ENCODE data around the gene SH3GLB2. TPM values are rescaled to one million over a fixed set of nuclear protein-coding genes. Genes with fewer than 3 reads are reported as not detected.

The SH3GLB2 gene
- total RNA-seq (2013; cell fraction: nucleolus; rRNA removed), result 51.4 and 58.4 TPM in 2 replicates
- total RNA-seq (2014; rRNA removed) (38.4 and 40.2 TPM in 2 replicates), total RNA-seq (2014; rRNA removed; fragmentation: Illumina TruSeq; extraction: Trizol) (19.0 and 20.3 TPM in 2 replicates), total RNA-seq (2021) (57.8 and 59.9 TPM in 2 replicates), polyA plus RNA-seq (2011; rRNA removed) (17.4 and 34.8 TPM in 2 replicates), polyA plus RNA-seq (2014; fragmentation: Illumina TruSeq; extraction: Trizol) (7.0 and 31.5 TPM in 2 replicates), polyA plus RNA-seq (2014; fragmentation: Nextera tagmentation; extraction: Ambion mirVana) (1 to 10 TPM in 1 of 2 experiments, under 1 TPM in 1; 0.21 to 1.2 TPM), polyA plus RNA-seq (2014; rRNA removed) (58.7 and 61.3 TPM in 2 replicates), polyA plus RNA-seq (2016; fragmentation: Nextera tagmentation; extraction: Ambion mirVana) (10 to 100 TPM in 1 of 2 experiments, 1 to 10 TPM in 1; 5.5 to 30.1 TPM), polyA minus RNA-seq (2011; rRNA and poly(A)+ RNA removed) (16.0 and 28.9 TPM in 2 replicates), Bru-seq, nascent RNA (percentile 58 among the genes with signal in this experiment), BruChase-seq, experiment 1, labeled RNA remaining after a 6-hour chase (percentile 59 among the genes with signal in this experiment), BruChase-seq, experiment 2, labeled RNA remaining after a 2-hour chase (percentile 56 among the genes with signal in this experiment)
- 7.0 TPM for polyA plus RNA-seq (2011; ENCODE audit: low read depth)
- polyA plus RNA-seq (2011; cell fraction: cytosol; rRNA removed), result 43.0 and 61.6 TPM in 2 replicates
- 314 and 330 TPM in 2 replicates for polyA plus RNA-seq (2011; cell fraction: nucleus; rRNA removed)
- 30.4 and 35.1 TPM in 2 replicates for polyA plus RNA-seq (2012)
- polyA minus RNA-seq (2011; cell fraction: cytosol; rRNA and poly(A)+ RNA removed), result 10.8 and 18.7 TPM in 2 replicates
- 17.4 and 24.1 TPM in 2 replicates for polyA minus RNA-seq (2011; cell fraction: nucleus; rRNA and poly(A)+ RNA removed)
- long read RNA-seq, experiment 1, partial matches to known transcripts, result 2 of 4 reads
- long read RNA-seq, experiment 1, other reads (novel, unspliced or antisense), result 1 of 4 reads
- long read RNA-seq, experiment 2, result 0 reads

GRCh38 chr9:129028192-129028966 is at the start of gene SH3GLB2:
Gene SH3GLB2, minus strand, starts transcription at chr9:129028331. Its CDS starts 177 bp downstream, at chr9:129028154.
- peak within 1 kb of the TSS; percentile 74 for H3K27ac ChIP-seq (ENCODE audit: control insufficient read depth, insufficient read depth)
- peaks cover 13% of the 10 kb centered on the region for H3K79me2 ChIP-seq (ENCODE audit: control insufficient read depth, insufficient read depth, low read length)
- FAIRE-seq, result no peak
- no TSS peak for BruUV-seq (replicated peaks)
- POLR2A ChIA-PET, result interaction anchor here (0.6 to 1.7 kb wide), 5 partner anchors 8 to 691 kb away, joined by 3 to 8 read pairs (median 6); partner anchors contain the start of genes DOLPP1, MIGA2 and URM1
- H3K4me1 ChIP-seq (ENCODE audit: control insufficient read depth, insufficient read depth, low read length), result peaks cover 8% of the 10 kb centered on the region
- peak within 1 kb of the TSS; percentile 78; the same call in 1 of the 2 replicates for H3K9ac ChIP-seq (ENCODE audit: control insufficient read depth, insufficient read depth, low read length)
- SMC1A ChIA-PET (ENCODE audit: uncharacterized antibody, unreplicated experiment), result interaction anchor here (1.0 kb wide), 1 partner anchor 112 kb away, joined by 3 read pairs; no protein-coding TSS in a partner anchor
- in situ Hi-C loops (cut with MboI), result no loop called here
- CTCF ChIA-PET, result interaction anchor here (0.6 to 1.5 kb wide), 5 partner anchors 8 to 1033 kb away, joined by 3 to 5 read pairs (median 3); partner anchors contain the start of gene DOLPP1
- no peaks in the 10 kb centered on the region for H3K27me3 ChIP-seq (replicated peaks in 1 of 2; ENCODE audit: control insufficient read depth in 2 of 2, insufficient read depth in 2 of 2, low read length in 1 of 2)
- peak within 1 kb of the TSS; percentile 51 for H2AFZ ChIP-seq (ENCODE audit: control insufficient read depth, low read depth, low read length)
- peak within 1 kb of the TSS; percentile 100 for H3K4me2 ChIP-seq (ENCODE audit: control insufficient read depth, insufficient read depth)
- no peaks in the 10 kb centered on the region for H3K9me3 ChIP-seq (replicated peaks; ENCODE audit: control insufficient read depth, insufficient read depth, low read length)
- intact Hi-C loops (cut with micrococcal nuclease; ENCODE audit: unreplicated experiment), result no loop called here
- peak; percentile 95 for ATAC-seq
- H4K20me1 ChIP-seq (ENCODE audit: control insufficient read depth, insufficient read depth), result no peaks in the 10 kb centered on the region
- peak within 1 kb of the TSS; percentile 78 for H3K4me3 ChIP-seq
- peak; percentile 72 for DNase-seq (ENCODE audit: low read depth, low spot score)
- H3K36me3 ChIP-seq (ENCODE audit: control insufficient read depth in 2 of 2, insufficient read depth in 2 of 2, low read length in 1 of 2), result no peaks in the 10 kb centered on the region
- WGBS (ENCODE audit: insufficient coverage, insufficient replicate concordance, low lambda C conversion rate, missing lambda C conversion rate), result 8% methylated on average over 14 of the region's 60 CpGs
- RAD21 ChIA-PET (ENCODE audit: unreplicated experiment), result interaction anchor here (0.6 to 1.0 kb wide), 9 partner anchors 9 to 712 kb away, joined by 3 to 6 read pairs (median 3); partner anchors contain the start of gene SPOUT1
- TF ChIP-seq RELA (IDR thresholded peaks at IDR 0.05; ENCODE audit: borderline replicate concordance, partially characterized antibody), result no peak
- TF ChIP-seq SMARCA5 (IDR thresholded peaks at IDR 0.05), result peak; percentile 12; the same call in 1 of the 2 replicates
- peak; percentile 12; the same call in 1 of the 2 replicates for TF ChIP-seq RUNX3 (IDR thresholded peaks at IDR 0.05; ENCODE audit: low read length)
- 0 out of 2 replicates have a peak, but pooled peaks have one; percentile 5 for TF ChIP-seq NKRF (conservative IDR thresholded peaks at IDR 0.05)
- TF ChIP-seq SMC3 (IDR thresholded peaks at IDR 0.05; ENCODE audit: borderline replicate concordance, low read length), result peak; percentile 22; the same call in 1 of the 2 replicates
- peak; percentile 60 for TF ChIP-seq POLR2A (IDR thresholded peaks at IDR 0.05; ENCODE audit: low read depth, low read length)
- peak; percentile 43 for TF ChIP-seq SP1 (IDR thresholded peaks at IDR 0.05; ENCODE audit: low read depth, low read length)
- peak; percentile 56 to 85 (median 79) for TF ChIP-seq CTCF (IDR thresholded peaks at IDR 0.05 in 2 of 3, conservative IDR thresholded peaks at IDR 0.05 in 1 of 3; ENCODE audit: control insufficient read depth in 2 of 3, extremely low read depth in 1 of 3, insufficient read depth in 1 of 3, low read depth in 3 of 3, low read length in 3 of 3)
- TF ChIP-seq BHLHE40 (IDR thresholded peaks at IDR 0.05; ENCODE audit: borderline replicate concordance in 1 of 2, low read depth in 2 of 2, low read length in 1 of 2), result peak; percentile 8 to 36; a peak in 2 of 4 replicates
- peak; percentile 22; the same call in 1 of the 2 replicates for TF ChIP-seq RAD21 (IDR thresholded peaks at IDR 0.05; ENCODE audit: insufficient read depth, low read depth, low read length)
- TF ChIP-seq TCF7 (IDR thresholded peaks at IDR 0.05; ENCODE audit: borderline replicate concordance), result no peak
- TF ChIP-seq CREB1 (IDR thresholded peaks at IDR 0.05; ENCODE audit: low read depth), result 0 out of 2 replicates have a peak, but pooled peaks have one; percentile 21
- peak in 1 of 2 experiments; percentile 32; a peak in 1 of 3 replicates for TF ChIP-seq EGR1 (IDR thresholded peaks at IDR 0.05; ENCODE audit: borderline replicate concordance in 1 of 2, low read depth in 2 of 2, low read length in 2 of 2)
- 0 out of 2 replicates have a peak, but pooled peaks have one; percentile 35 for TF ChIP-seq MXI1 (IDR thresholded peaks at IDR 0.05; ENCODE audit: low read depth, low read length)
